GM21515 (cell line): ENCODE data around the gene COPZ1.

Source experiments
- ATAC-seq: cut with Tn5 transposase; IDR thresholded peaks from one replicate; pipeline ENCODE4 v1.9.1; 2021; ENCODE audit not compliant: unreplicated experiment

Gene COPZ1

GRCh38 chr12:54390668-54391551, 66.0 kb downstream of the COPZ1 start:
- no peak for ATAC-seq

GRCh38 chr12:54392485-54393206, 67.7 kb downstream of the COPZ1 start:
- no peak for ATAC-seq

GRCh38 chr12:54393207-54393609, 68.3 kb downstream of the COPZ1 start:
- no peak for ATAC-seq

- no peak for ATAC-seq
These were observed 68.8 kb downstream of the COPZ1 start for GRCh38 chr12:54393743-54394142.

GRCh38 chr12:54394281-54394719, 69.4 kb downstream of the COPZ1 start:
- no peak for ATAC-seq

GRCh38 chr12:54394986-54395385, 70.1 kb downstream of the COPZ1 start:
- no peak for ATAC-seq

- no peak for ATAC-seq
These were observed 70.6 kb downstream of the COPZ1 start for GRCh38 chr12:54395545-54395944.

- no peak for ATAC-seq
These were observed 72.2 kb downstream of the COPZ1 start for GRCh38 chr12:54397157-54397556.

- no peak for ATAC-seq
These were observed 73.3 kb downstream of the COPZ1 start for GRCh38 chr12:54398218-54398617.

- ATAC-seq: peak; percentile 81
These were observed 74.3 kb downstream of the COPZ1 start for GRCh38 chr12:54398995-54399793.

GRCh38 chr12:54401119-54401518, 76.2 kb downstream of the COPZ1 start:
- ATAC-seq: no peak
